HG03025 (cell line): ENCODE results near the gene ATAD3B.

Experiments used
- ATAC-seq: cut with Tn5 transposase; IDR thresholded peaks from one replicate; pipeline ENCODE4 v1.9.1; 2021; ENCODE audit warnings: mild to moderate bottlenecking, moderate library complexity; ENCODE audit not compliant: unreplicated experiment, low FRiP score

Gene ATAD3B

GRCh38 chr1:1540818-1541628 is 69.5 kb downstream of the ATAD3B start:
- ATAC-seq: no peak

- no peak for ATAC-seq
Measured at GRCh38 chr1:1541956-1542765, 70.6 kb downstream of the ATAD3B start.

- no peak for ATAC-seq
Measured at GRCh38 chr1:1542766-1543705, 71.5 kb downstream of the ATAD3B start.

- no peak for ATAC-seq
Measured at GRCh38 chr1:1543706-1544099, 72.1 kb downstream of the ATAD3B start.

- no peak for ATAC-seq
Measured at GRCh38 chr1:1544544-1544943, 73.0 kb downstream of the ATAD3B start.
